Measurements from ENCODE around the gene STOML1.

The STOML1 gene

GRCh38 chr15:73991726-73992593, at the start of gene STOML1:
Gene STOML1 (minus strand): TSS chr15:73992295. CDS start chr15:73992223, 72 bp downstream.
- DNase-seq (ENCODE audit: low read depth) = peak; percentile 71
- TF ChIP-seq CTCF (IDR thresholded peaks at IDR 0.05; ENCODE audit: control insufficient read depth, extremely low read depth, insufficient read depth) = peak; percentile 90
- peak within 1 kb of the TSS; percentile 78 for H3K4me3 ChIP-seq (ENCODE audit: low read depth, low read length)

GRCh38 chr15:74041311-74041756, 49.2 kb upstream of the STOML1 start:
- TF ChIP-seq CTCF (IDR thresholded peaks at IDR 0.05; ENCODE audit: control insufficient read depth, extremely low read depth, insufficient read depth) = no peak
- no peak for DNase-seq (ENCODE audit: low read depth)
- no peak overlapping the region for H3K4me3 ChIP-seq (ENCODE audit: low read depth, low read length)

- TF ChIP-seq CTCF (IDR thresholded peaks at IDR 0.05; ENCODE audit: control insufficient read depth, extremely low read depth, insufficient read depth) = no peak
- DNase-seq (ENCODE audit: low read depth) = no peak
- no peak overlapping the region for H3K4me3 ChIP-seq (ENCODE audit: low read depth, low read length)
Measured at GRCh38 chr15:74040109-74040850, 48.2 kb upstream of the STOML1 start.

GRCh38 chr15:74039656-74040010, 47.5 kb upstream of the STOML1 start:
- DNase-seq (ENCODE audit: low read depth) = no peak
- H3K4me3 ChIP-seq (ENCODE audit: low read depth, low read length) = no peak overlapping the region
- no peak for TF ChIP-seq CTCF (IDR thresholded peaks at IDR 0.05; ENCODE audit: control insufficient read depth, extremely low read depth, insufficient read depth)

- TF ChIP-seq CTCF (IDR thresholded peaks at IDR 0.05; ENCODE audit: control insufficient read depth, extremely low read depth, insufficient read depth) = no peak
- no peak overlapping the region for H3K4me3 ChIP-seq (ENCODE audit: low read depth, low read length)
- DNase-seq (ENCODE audit: low read depth) = no peak
Measured at GRCh38 chr15:74038707-74039655, 46.9 kb upstream of the STOML1 start.
